GM18867 (cell line): ENCODE measurements around the gene OTULINL.

Experiments used
- ATAC-seq: cut with Tn5 transposase; IDR thresholded peaks from one replicate; pipeline ENCODE4 v1.9.1; 2021; ENCODE audit warnings: mild to moderate bottlenecking, moderate library complexity; ENCODE audit not compliant: unreplicated experiment

Gene OTULINL

DNA sequence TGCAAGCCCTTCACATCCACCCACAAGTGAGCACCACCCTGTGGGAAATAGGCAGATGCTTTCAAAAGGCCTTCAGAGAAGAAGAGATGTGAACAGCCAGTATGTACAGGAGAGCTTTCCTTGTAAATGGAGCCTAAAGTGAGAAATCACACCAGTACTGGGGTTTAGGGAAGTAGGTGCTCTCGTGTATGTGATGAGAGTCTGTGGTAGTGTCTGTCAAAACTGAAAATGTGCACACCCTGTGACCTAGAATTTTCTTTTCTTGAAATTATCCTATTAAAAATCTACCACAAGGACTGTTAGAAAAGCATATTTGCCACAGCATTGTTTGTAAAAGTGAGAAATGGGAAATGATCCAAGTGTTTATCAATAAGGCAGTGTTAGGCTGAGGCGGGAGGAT is 16.6 kb downstream of the OTULINL start:
- ATAC-seq: peak; percentile 39

DNA sequence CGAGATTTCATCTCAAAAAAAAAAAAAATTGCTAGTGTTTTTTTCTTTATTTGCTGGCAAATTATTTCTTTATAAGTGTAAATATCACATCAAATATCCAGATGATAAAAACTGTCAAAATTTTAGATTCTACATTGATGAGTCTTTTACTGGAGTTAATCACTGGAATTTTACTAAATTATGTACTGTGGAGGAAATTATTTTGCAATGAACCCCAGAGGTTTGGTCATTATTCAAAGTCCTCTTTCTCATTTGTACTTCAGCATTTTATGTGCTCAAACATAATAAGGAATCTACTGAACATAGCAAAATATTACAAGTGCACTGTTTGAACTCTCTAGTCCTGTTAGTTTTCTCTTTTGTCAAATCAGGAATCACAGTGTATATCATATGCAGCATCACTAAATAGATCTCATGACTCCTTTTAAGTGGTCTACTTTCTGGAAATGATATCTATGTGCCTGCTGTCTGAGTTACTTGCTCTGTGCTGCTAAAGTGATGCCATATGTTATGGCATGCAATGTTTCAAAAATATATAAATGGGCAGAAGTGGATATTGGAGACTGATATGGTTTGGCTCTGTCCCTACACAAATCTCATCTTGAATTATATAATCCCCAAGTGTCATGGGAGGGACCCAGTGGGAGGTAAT is 18.0 kb downstream of the OTULINL start:
- no peak for ATAC-seq

DNA sequence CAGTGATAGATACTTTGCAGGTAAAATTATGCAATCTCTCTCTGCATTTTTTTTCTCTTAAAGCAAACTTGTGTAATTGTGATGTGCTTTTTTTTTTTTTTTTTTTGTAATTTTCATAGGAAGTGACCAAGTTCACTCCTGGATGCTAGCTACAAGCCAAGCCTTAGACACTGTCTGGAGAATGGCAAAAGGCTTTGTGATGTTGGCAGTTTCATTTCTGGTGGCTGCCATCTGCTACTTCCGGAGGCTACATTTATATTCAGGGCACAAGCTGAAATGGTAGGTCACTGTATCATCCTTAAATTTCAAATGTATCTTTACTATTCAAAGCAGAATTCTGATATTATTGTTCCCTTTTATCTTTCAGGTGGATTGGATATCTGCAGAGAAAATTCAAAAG is 19.3 kb downstream of the OTULINL start:
- no peak for ATAC-seq

DNA sequence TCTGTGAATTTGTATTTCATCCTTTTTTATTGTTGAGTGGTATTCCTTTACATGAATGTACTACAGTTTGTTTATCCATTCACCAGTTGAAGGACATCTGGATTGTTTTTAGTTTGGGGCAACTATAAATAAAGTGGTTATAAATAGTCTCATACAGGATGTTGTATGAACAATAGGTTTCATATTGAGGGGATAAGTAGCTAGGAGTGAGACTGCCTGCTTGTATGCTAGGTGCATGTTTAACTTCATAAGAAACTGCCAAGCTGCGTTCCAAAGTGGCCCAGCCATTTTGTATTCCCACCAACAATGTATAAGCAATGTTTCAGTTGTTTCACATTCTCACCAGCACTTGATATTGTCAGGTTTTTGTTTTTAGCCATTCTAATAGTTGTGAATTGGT is 21.5 kb downstream of the OTULINL start:
- ATAC-seq: no peak

DNA sequence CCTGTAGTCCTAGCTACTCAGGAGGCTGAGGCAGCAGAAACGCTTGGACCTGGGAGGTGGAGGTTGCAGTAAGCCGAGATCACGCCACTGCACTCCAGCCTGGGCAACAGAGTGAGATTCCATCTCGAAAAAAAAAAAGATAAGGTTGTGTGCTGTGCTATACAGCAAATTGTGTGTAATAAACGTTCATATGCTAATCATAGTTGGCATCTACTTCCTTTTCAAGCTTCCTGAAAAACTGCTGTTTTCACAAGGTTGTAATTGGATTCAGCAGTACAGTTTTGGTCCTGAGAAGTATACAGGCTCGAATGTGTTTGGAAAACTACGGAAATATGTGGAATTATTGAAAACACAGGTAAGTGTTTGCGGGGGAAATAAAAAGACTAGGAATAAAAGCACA is 25.5 kb downstream of the OTULINL start:
- no peak for ATAC-seq

DNA sequence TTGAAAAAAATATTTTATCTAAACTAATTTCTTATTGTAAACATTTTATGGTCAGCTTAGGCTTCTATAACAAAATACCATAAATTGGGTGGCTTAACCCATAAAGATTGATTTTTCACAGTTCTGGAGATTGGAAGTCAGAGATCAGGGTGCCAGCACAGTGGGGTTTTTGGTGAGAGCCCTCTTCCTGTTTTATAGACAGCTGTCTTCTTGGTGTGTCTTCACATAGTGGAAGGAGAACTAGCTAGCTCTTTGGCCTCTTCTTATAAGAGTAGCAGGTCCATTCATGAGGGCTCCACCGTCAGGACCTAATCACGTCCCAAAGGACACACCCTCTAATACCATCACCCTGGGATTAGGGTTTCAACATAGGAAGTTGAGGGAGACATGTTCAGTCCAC is 26.6 kb downstream of the OTULINL start:
- ATAC-seq: no peak

DNA sequence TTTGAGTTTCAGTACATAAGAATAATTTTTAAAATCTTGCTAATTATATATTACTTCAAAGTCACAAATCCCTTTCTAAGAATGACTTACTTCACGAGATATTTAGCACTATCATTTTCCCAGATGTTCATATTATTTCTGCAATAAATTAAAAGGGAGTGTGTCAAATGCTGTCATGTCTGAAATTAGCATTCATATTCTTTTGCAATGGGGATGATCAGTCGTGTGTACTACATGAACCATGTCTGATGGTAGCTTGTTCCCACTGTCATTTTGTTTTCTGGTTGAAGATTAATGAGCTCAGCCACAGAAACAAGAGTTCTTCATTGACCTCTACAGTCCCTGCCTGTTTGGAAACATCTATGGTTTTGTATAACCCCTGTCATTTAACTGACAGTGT is 30.1 kb downstream of the OTULINL start:
- no peak for ATAC-seq

DNA sequence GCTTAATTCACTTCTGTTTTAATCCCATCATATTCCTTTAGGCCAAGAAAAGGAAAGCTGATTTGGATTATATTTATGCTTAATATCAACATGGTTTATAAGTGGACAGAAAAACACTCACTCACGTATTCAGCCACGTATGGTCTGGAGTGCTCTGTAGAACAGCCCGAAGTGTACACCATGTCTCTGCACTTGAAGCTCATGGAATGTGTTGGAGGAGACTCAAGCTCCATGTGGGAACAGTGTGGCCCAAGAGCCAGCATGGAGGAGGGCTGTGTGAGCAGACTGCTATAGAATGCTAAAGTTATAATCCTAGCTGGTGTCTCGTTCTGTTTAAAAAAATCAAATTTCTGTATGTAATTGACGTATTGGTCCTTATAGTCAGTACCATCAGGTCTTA is 32.9 kb downstream of the OTULINL start:
- ATAC-seq: no peak

DNA sequence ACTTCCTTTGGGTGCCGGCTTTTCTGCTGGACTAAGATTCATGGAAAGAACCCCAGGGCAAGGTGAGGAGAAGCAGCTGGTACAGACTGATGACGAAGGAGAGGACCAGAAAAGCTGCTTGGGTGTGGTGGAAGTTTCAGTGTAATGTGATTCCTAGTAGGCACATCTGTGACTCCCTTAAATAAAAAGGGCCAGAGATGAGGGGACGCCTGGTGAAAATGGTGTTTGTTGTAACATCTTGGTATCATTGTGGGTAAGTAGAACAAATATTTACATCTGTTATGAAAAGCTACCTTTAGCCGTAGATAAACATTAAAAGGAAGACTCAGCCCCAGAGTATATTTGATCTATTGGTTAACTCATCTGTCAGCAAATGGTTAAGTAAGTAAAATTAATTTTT is 33.8 kb downstream of the OTULINL start:
- ATAC-seq: no peak

DNA sequence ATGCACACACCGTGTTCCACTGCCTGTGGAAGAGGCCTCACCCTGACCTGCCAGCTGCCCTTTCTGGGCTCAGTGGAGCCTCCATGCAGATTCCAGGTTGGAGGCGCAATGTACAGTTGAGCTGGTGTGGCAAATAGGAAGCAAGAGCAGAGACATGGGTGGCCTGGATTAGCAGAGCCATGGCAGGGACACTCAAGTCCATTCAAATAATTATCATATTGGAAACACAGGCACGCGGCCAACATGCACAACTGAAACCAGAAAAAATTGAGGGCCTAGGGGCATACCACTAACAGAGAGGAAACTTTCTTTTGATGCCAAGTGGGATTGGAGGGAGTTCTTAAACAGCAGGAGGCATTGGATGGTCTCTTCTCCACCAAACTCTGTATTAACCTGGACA is 35.8 kb downstream of the OTULINL start:
- ATAC-seq: no peak

DNA sequence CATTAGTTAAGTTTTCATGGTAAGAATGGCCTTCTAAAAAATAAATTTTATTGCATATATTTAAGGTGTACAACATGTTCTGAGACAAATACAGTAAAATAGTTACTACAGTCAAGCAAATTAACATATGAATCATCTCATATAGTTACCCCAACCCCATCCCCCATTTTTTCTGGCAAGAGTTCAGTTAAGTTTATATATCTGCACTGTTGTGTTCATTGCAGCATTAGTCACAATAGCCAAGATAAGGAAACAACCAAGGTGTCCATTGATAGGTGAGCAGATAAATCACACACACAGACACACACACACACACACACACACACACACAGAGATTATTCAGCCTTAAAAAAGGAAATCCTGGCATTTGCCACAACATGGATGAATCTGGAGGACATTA is 45.7 kb downstream of the OTULINL start:
- no peak for ATAC-seq

DNA sequence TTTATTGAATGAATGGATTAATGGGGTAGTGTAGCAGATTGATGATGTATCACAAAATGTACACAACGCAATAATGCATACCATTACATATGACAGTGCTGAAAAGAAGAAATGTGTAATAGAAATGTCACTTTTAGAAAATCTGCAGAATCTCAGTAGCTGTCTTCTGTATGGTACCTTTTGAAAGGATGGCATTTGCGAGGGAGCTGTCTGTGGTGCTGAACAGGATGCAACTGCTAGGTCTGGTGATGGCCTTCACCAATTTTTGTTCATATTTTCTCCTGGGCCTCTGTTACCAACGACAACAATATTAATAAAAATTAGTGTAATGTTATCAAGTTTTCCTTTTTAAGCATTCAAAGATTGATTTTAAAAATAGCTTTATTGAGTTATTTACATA is 46.8 kb downstream of the OTULINL start:
- ATAC-seq: no peak

DNA sequence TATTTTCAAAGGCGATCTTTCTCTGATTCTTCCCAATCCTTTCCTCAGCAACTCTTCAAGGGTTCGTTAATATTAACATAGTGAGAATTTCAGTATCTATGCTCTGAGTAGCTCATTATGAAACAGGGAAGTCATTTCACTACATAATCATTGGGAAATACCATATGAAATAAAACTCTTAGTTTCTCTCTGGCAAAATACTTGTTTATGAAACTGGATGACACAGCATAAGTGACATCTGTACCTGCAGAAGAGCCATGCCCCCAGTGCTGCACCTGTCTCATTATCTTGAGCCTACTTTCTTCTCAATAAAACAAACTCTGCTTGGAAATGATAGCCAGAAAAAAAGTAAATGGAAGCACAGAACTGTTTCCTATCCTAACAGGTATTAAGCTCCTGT is 49.1 kb downstream of the OTULINL start:
- no peak for ATAC-seq

DNA sequence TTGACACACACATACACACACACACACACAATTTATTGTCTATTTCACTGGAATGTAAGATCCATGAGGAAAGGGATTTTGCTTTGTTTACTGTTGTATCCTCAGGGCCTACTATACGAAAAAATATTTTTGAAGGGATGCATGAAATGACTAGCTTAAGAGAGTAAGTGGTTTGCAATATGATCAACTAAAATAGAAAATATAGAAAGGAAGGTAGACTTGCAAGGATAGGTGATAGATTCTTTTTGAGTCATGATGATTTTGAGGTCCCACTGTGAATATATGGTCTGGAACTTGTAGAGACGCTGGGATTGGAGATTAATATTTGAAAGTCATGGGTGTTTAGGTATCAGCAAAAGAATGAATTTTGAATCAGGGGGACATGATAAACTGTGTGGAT is 54.1 kb downstream of the OTULINL start:
- ATAC-seq: no peak

DNA sequence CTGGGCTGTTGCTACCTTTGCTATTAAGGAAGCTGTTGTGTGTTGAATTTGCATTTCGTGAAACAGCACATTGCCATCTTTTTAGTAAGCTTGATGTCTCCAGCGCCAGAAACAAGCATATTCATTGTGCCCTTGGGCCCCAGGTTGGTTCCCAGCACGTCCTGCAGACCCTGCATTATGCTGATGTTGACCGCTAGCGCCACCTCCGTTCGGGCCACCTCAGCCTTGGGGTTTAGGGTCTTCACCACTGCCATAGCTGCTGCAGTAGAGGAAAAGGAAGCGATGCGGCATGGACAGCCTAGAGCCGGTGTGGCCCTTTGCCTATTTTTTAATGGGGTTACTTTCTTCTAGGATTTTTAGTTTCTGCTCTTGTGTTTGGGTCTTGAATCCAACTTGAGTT is 59.2 kb downstream of the OTULINL start:
- ATAC-seq: no peak

DNA sequence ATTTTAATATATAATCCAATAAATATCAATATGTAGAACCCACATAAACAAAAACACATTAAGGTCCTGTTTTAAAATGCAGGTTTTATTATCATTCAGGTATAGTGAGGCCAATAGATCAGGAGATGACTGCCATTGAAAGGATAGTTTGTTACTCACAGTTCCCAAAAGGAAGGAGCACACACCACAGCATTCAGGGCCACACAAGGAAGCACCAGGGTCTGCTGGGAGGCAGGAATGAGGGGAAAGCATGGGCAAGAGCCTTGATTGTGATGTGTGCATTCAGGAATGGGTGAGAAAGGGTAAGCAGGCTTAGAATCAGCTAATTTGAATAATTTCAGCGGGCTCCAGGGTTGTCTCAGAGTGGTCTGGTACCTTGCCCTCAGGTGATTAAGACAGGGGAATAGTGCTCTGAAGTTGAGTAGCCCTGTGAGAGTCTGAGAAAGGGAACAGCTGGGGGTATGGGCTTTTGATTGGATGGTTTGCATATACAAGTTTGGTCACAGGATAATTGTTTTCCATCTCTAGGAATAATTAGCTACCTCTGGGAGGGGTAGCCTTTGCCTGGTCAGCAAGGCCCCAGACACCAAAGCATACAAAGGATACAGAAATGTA is 63.1 kb downstream of the OTULINL start:
- no peak for ATAC-seq

DNA sequence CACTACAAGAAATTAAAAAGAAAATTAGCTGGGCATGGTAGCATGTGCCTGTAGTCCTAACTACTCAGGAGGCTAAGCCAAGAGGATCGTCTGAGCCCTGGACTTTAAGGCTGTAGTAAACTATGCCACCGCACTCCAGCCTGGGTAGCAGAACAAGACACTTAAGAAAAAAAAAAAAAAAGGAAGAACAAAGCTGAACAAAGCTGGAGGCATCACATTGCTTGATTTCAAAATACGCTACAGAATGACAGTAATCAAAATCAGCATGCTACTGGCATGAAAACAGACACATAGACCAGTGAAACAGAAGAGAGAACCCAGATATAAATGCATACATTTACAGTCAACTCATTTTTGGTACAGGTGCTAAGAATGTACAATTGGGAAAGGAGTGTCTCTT is 68.5 kb downstream of the OTULINL start:
- no peak for ATAC-seq

DNA sequence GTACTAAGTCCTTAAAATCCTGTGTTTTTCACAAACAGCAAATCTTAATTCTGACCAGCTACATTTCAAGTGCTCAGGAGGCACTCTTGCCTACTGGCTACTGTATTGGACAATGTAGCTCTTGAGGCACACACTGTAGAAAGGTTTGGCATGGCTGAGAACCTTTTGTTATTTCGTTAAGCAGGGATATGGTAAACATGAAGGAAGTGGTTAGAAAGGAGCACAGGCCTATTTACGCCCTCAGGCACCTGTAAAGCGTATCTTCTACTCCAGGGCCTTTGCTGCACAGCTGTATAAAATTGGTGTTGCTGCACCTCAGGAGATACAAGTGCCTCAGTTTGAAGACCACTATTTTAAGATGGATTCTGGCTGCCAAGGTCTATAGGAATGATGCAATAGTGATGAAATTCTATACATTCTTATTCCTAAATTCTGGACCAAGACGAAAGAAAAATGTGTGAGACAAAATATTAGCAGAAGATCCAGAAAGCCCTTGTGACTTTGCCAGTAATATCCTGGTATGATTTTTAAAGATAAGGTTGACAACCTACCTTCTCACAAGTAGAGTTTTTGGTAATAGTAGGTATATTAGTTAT is 73.7 kb downstream of the OTULINL start:
- ATAC-seq: no peak

DNA sequence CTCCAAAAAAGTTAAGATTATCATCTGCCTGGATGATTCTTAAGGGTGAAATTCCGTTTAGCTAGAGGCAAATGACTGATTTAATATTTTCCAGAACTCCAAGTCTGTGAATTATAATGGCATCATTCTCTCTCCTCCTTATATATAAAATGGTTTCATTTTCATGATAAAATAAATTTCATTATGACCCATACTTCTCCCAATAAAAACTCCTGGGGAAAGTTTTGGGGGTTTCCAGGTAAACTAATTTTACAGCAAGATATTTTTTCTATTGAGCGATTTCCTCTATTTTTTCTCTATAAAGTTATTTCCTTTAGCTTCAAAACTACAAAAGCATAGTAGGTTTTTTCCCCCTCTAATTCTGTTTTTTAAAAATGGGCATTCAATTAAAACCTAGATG is 75.3 kb downstream of the OTULINL start:
- no peak for ATAC-seq

DNA sequence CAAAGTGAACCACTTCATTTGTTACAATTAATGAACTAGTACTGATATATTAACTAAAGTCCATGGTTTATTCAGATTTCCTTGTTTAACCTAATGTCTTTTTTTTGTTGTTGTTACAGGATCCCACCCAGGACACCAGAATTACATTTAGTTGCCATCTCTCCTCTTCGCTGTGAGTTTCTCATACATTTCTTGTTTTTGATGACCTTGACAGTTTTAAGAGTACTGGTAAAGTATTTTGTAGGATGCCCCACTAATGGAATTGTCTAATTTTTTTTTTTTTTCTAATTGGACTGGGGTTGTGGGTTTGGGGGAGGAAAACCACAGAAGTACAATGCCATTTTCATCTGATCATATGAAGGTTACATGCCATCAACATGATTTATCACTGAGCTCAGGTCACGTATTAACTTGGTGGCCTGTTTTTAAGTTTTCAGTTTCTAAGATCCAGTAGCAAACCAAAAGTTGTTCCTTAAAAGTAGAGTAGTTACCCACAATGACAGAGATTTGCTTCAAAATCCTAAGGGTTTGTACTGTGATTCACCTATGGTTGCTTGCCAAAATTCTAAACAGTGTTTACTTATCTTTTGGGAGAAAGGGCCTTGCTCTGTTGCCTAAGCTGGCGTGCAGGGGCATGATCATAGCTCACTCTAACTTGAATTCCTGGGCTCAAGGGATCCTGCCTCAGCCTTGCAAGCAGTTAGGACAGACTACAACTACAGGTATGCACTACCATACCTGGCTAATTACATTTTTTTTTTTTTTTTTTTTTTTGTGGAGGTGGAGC is 78.4 kb downstream of the OTULINL start:
- no peak for ATAC-seq

DNA sequence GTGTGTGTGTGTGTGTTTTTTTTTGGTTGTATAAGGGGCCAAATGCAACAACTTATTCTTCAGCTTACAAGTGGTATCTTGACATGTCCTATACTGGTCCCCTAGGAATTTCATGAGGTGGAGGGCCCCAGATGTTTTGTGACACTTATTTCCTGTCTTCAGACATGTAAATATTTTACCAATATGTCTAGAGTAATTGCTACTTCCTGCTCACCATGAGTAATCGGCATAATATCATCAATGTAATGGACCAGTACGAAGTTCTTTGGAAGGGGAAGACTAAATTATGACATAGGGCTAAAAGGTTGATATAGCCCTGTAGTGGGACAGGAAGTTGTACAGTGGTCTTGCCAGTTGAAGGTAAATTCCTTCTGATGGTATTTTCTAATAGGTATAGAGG is 79.2 kb downstream of the OTULINL start:
- ATAC-seq: no peak
